NCI-H187 treated with DMSO at 0.1 percent for 48 hours (cell line): ENCODE data around the gene PTPN1.

Source experiments
- DNase-seq: peaks from one replicate; lab custom pipeline; 2025; lab: John Stamatoyannopoulos, UW

PTPN1 gene

GRCh38 chr20:50513169-50514034, 3.2 kb downstream of the PTPN1 start:
- DNase-seq: no peak

GRCh38 chr20:50514035-50514337, 3.8 kb downstream of the PTPN1 start:
- no peak for DNase-seq

- DNase-seq: no peak
Measured at GRCh38 chr20:50514750-50515149, 4.6 kb downstream of the PTPN1 start.

GRCh38 chr20:50515471-50516106, 5.4 kb downstream of the PTPN1 start:
- DNase-seq: no peak

GRCh38 chr20:50516180-50516934, 6.2 kb downstream of the PTPN1 start:
- no peak for DNase-seq

- DNase-seq: no peak
Measured at GRCh38 chr20:50516935-50517816, 7.0 kb downstream of the PTPN1 start.

- DNase-seq: no peak
Measured at GRCh38 chr20:50517817-50518154, 7.6 kb downstream of the PTPN1 start.

GRCh38 chr20:50518270-50518721, 8.1 kb downstream of the PTPN1 start:
- no peak for DNase-seq

GRCh38 chr20:50519036-50519762, 9.0 kb downstream of the PTPN1 start:
- no peak for DNase-seq

- no peak for DNase-seq
Measured at GRCh38 chr20:50520222-50520880, 10.2 kb downstream of the PTPN1 start.

- DNase-seq: no peak
Measured at GRCh38 chr20:50521221-50522052, 11.3 kb downstream of the PTPN1 start.

GRCh38 chr20:50522053-50522674, 12.0 kb downstream of the PTPN1 start:
- no peak for DNase-seq

- DNase-seq: no peak
Measured at GRCh38 chr20:50523552-50524167, 13.5 kb downstream of the PTPN1 start.

GRCh38 chr20:50525681-50526080, 15.5 kb downstream of the PTPN1 start:
- no peak for DNase-seq

GRCh38 chr20:50526403-50526989, 16.3 kb downstream of the PTPN1 start:
- no peak for DNase-seq

- no peak for DNase-seq
Measured at GRCh38 chr20:50527068-50527605, 17.0 kb downstream of the PTPN1 start.

GRCh38 chr20:50528129-50528528, 17.9 kb downstream of the PTPN1 start:
- no peak for DNase-seq

- DNase-seq: no peak
Measured at GRCh38 chr20:50528804-50529351, 18.7 kb downstream of the PTPN1 start.
